Fibroblast of mammary gland (primary cell): ENCODE results near the gene SLPI.
A peak's percentile ranks its signal among the peaks of the same experiment; 100 is the strongest.

ENCODE experiments used
- DNase-seq: peaks from one replicate; pipeline ENCODE4 v3.0.0-alpha.2; 2010; ENCODE audit warnings: low read depth
- H3K4me3 ChIP-seq: 2 replicates; pipeline ENCODE4 v1.5.1; 2011; ENCODE audit warnings: low read depth, mild to moderate bottlenecking, low read length, moderate library complexity; ENCODE audit not compliant: control insufficient read depth
- TF ChIP-seq, protein P1 (sequence below): conservative IDR thresholded peaks from 2 replicates; pipeline ENCODE4 v1.5.1; 2011; ENCODE audit warnings: low read depth, low read length, inconsistent platforms; ENCODE audit not compliant: control insufficient read depth, insufficient read depth

The SLPI gene, protein sequence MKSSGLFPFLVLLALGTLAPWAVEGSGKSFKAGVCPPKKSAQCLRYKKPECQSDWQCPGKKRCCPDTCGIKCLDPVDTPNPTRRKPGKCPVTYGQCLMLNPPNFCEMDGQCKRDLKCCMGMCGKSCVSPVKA

DNA sequence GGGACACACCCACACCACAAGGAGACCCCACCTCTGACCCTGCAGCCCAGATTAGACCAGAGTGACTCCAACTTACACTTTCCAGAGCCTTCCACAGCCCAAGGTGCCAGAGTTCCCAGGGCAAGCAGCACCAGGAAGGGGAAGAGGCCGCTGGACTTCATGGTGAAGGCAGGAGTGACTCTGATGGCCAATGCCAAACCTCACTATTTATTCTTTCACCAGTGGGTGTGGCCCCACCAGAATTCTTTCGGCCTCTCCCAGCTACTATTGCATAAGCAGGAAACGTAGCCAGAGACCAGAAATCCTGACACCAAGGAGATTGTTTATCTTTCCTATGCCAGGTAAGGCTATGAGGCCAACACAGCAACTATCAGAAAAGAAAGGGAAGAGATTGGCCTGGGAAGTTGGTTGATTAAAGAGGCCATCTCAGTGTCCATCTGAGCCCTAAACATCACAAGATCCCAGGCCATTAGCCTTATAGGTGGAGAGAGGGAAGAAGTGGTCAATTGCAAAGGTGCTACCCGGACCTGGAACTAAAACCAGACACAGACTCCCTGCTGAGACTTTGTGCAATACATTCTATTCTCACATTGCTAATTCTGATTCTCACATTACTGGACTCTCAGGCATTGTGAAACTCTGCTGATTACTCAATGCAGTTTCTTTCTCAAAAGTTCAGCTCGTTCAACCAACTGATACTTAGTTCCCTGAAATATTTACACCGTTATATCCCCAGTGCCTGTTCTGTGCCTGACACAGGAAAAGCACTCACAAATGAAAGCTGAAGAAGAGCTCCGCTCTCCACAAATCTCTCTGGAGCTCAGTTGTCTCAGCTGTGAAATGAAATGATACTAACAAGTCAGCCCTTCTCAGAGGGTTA, at the start of gene SLPI:
Gene SLPI, minus strand, starts transcription at position 182 of the 880 bp plus-strand sequence. Its CDS starts 21 bp downstream, at position 161.
- H3K4me3 ChIP-seq: no peak within 1 kb of the TSS
- TF ChIP-seq, protein P1, sequence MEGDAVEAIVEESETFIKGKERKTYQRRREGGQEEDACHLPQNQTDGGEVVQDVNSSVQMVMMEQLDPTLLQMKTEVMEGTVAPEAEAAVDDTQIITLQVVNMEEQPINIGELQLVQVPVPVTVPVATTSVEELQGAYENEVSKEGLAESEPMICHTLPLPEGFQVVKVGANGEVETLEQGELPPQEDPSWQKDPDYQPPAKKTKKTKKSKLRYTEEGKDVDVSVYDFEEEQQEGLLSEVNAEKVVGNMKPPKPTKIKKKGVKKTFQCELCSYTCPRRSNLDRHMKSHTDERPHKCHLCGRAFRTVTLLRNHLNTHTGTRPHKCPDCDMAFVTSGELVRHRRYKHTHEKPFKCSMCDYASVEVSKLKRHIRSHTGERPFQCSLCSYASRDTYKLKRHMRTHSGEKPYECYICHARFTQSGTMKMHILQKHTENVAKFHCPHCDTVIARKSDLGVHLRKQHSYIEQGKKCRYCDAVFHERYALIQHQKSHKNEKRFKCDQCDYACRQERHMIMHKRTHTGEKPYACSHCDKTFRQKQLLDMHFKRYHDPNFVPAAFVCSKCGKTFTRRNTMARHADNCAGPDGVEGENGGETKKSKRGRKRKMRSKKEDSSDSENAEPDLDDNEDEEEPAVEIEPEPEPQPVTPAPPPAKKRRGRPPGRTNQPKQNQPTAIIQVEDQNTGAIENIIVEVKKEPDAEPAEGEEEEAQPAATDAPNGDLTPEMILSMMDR: no peak
- peak; percentile 66 for DNase-seq

DNA sequence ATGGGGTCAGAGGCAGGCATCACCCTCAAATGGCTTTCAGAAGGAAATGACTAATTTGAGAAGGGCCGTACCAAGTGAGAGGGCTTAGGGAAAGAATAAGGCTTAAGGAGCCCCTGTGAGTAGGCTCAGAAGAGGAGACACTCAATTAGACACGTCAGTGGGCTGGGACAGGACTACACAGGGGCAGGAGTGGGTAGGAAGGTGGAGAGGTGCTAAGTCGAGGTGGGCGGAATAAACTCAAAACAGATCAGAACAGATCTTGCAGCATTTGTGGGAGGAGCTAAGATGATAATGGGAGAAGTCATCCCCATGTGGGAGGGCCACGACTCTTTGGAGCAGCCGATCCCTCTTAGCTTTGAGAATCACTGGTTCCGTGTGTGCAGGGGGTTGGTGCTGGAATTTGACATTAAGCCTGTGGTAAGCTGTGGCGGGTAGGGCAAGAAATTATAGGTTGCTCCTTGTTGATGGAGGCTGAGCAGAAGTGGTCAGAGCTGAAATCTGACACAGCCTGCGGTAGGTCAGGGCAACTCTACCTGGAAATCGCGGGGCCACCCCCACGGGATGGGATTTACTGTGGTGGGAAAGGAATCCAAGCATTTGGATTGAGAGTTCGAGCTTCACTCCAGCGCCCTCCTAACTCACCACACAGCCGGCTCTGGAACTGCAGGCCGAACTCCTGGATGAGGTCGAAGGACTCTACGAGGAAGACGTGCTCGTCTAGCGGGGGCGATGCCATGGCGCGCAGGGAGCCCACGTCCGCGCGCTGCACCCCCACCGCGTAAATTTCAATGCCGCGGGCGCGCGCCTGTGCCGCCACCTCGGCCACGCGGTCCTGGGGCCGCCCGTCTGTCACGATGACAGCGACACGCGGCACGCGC, 49.5 kb upstream of the SLPI start:
- TF ChIP-seq, protein P1: no peak
- H3K4me3 ChIP-seq: no peak overlapping the region
- peak; percentile 20 for DNase-seq

DNA sequence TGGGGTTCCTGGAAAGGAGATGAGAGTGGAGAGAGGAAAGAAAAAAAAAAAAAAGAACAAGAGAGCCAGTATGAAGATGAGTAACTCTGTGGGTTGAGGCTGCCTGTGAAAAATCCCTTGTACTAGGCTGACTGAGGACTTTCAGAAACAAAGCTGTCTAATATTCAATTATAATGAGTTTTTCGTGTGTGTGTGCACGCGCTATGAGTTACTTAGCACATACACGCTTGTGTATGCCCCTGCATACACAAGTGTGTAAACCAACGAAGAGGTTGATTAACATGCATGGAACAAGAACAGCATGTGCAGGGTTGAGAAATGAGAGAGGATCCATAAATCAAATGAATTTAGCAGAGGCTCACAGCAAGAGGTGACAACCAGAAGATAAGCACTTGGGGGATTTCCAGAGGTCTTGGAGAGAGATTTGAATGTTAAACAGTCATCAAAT, 47.5 kb upstream of the SLPI start:
- TF ChIP-seq, protein P1: no peak
- DNase-seq: no peak
- no peak overlapping the region for H3K4me3 ChIP-seq

DNA sequence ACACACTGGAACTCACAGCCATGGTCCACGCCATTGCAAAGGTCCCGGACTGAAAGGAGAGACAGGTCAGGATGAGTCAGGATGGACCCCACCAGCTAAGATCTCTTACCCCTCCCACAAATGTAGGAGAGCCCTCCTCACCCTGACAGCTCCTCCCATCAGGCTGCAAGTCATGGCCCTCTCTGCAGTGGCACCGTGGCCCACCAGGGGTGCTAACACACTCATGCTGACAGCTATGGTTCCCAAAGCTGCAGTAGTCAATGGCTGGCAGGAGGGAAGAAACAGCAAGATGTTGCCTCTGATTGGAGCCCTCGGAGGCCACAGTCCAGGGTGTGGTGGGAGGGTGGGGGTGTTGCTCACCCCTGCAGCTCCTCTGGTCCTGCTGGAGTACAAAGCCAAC, 46.6 kb upstream of the SLPI start:
- no peak overlapping the region for H3K4me3 ChIP-seq
- TF ChIP-seq, protein P1: peak; percentile 36
- DNase-seq: peak; percentile 26

DNA sequence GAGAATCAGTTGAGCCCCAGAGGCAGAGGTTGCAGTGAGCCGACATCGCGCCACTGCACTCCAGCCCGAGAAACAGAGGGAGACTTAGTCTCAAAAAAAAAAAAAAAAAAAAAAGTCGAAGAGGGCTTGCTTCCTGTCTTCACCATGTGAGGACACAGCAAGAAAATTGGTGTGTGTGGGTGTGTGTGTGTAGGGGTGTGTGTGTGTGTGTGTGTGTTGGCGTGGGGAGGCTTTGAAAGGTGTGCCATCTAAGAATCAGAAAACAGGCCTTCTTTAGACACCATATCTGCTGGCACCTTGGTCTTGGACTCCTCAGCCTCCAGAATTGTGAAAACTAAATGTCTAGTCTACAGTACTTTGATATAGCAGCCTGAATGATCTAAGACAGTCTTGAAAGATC, 45.4 kb upstream of the SLPI start:
- DNase-seq: no peak
- TF ChIP-seq, protein P1: no peak
- no peak overlapping the region for H3K4me3 ChIP-seq

DNA sequence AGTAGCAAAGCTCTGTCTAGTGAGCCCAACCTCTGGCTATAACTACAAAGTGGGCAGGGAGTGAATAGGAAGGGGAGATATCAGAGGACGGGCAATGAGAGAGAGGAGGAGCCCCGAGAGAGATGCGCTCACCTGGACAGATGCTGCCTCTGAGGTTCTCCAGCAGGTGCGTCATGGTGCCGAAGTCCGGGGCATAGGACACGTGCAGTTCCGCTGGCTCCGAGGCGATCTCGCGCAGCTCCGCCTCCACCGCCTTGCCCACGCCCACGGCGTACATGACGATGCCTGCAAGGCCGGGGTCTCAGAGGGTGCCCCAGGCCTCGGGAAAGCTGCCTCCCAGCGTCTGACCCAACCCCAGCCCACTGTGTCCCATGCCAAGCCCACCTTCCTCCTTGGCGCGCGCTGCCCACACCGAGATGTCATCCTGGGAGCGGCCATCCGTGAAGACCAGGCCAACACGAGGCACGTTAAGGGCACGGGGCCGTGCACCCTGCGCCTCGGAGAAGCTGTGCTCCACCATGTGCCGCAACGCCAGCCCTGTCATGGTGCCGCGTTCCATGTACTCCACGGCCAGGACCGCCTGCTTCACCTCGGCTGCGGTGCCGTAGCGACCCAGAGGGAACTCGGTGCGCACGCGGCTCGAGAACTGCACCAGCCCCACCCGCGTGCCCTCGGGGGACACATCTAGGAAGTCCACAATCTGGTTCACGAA, 43.6 kb upstream of the SLPI start:
- no peak overlapping the region for H3K4me3 ChIP-seq
- TF ChIP-seq, protein P1: no peak
- no peak for DNase-seq
